HG03354 (cell line): ENCODE data around the gene CDH4.
"Not testable (repeated sequence)": the region's sequence is repeated elsewhere in the genome, so short reads cannot be mapped to it uniquely, and the experiment has no call there.

Source experiments
- ATAC-seq: cut with Tn5 transposase; IDR thresholded peaks from one replicate; pipeline ENCODE4 v1.9.1; 2021; ENCODE audit warnings: mild to moderate bottlenecking; ENCODE audit not compliant: unreplicated experiment, poor library complexity, severe bottlenecking

Gene CDH4

GRCh38 chr20:61963885-61964674, 712.0 kb downstream of the CDH4 start:
- no peak for ATAC-seq

GRCh38 chr20:61964675-61965605, 712.9 kb downstream of the CDH4 start:
- ATAC-seq = no peak

GRCh38 chr20:61965606-61966491, 713.8 kb downstream of the CDH4 start:
- ATAC-seq = no peak

GRCh38 chr20:61966492-61967244, 714.6 kb downstream of the CDH4 start:
- ATAC-seq = no peak

- ATAC-seq = no peak
These were observed 715.2 kb downstream of the CDH4 start for GRCh38 chr20:61967300-61967699.

GRCh38 chr20:61968036-61968810, 716.2 kb downstream of the CDH4 start:
- ATAC-seq = no peak

GRCh38 chr20:61968932-61969331, 716.9 kb downstream of the CDH4 start:
- no peak for ATAC-seq

GRCh38 chr20:61969806-61970205, 717.7 kb downstream of the CDH4 start:
- ATAC-seq = no peak

GRCh38 chr20:61970357-61970756, 718.3 kb downstream of the CDH4 start:
- ATAC-seq = no peak

GRCh38 chr20:61971595-61971994, 719.5 kb downstream of the CDH4 start:
- not testable (repeated sequence) for ATAC-seq

- ATAC-seq = no peak
These were observed 720.8 kb downstream of the CDH4 start for GRCh38 chr20:61972636-61973508.

GRCh38 chr20:61973515-61974356, 721.7 kb downstream of the CDH4 start:
- ATAC-seq = no peak

- no peak for ATAC-seq
These were observed 722.2 kb downstream of the CDH4 start for GRCh38 chr20:61974357-61974665.

- no peak for ATAC-seq
These were observed 723.5 kb downstream of the CDH4 start for GRCh38 chr20:61975407-61976129.

GRCh38 chr20:61976263-61976643, 724.2 kb downstream of the CDH4 start:
- no peak for ATAC-seq
